Measurements from ENCODE around the gene AP5Z1. TPM values are rescaled to one million over a fixed set of nuclear protein-coding genes. Genes with fewer than 3 reads are reported as not detected.

AP5Z1 gene
- total RNA-seq, 4 donors from 2014 or later = 12.9 to 40.2 (median 14.6) TPM

DNA sequence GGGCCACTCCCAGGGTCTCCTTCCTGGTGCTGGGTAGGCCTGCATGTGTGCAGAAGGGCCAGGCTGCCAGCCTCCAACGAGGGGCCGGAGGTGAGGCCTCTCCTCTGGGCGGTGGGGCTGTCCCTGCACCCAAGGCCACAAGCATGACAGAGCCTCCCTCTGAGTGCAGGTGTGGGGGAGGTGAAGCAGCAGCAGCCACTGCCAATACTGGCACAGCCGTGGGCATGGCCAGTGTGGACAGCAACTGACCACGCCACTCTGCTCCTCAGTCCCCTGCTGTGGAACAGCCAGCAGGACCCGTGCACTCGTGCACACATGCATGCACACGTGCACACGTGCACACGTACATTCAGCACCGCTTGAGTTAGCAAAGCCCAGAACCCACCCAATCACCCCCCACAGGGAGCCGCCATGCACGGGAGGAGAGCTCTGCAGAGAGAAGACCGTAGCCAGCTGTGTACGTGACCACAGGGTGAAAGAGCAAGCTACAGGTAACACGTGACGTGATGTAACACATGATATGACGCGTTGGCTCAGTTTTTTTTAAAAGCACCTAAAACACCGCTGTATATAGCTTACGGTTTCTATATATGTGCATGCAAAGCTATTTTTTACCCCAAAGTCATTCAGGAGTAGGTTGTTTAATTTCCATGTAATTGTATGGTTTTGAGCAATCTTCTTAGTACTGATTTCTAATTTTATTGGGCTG is 63.4 kb downstream of the AP5Z1 start:
- H3K4me3 ChIP-seq = no peak overlapping the region
- no peaks in the 10 kb centered on the region for H3K27me3 ChIP-seq
- TF ChIP-seq, protein P1, sequence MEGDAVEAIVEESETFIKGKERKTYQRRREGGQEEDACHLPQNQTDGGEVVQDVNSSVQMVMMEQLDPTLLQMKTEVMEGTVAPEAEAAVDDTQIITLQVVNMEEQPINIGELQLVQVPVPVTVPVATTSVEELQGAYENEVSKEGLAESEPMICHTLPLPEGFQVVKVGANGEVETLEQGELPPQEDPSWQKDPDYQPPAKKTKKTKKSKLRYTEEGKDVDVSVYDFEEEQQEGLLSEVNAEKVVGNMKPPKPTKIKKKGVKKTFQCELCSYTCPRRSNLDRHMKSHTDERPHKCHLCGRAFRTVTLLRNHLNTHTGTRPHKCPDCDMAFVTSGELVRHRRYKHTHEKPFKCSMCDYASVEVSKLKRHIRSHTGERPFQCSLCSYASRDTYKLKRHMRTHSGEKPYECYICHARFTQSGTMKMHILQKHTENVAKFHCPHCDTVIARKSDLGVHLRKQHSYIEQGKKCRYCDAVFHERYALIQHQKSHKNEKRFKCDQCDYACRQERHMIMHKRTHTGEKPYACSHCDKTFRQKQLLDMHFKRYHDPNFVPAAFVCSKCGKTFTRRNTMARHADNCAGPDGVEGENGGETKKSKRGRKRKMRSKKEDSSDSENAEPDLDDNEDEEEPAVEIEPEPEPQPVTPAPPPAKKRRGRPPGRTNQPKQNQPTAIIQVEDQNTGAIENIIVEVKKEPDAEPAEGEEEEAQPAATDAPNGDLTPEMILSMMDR (IDR thresholded peaks at IDR 0.05) = no peak
- TF ChIP-seq POLR2A (IDR thresholded peaks at IDR 0.05) = no peak
- intact Hi-C loops (cut with DNase I; ENCODE audit: low total_unique reads) = no loop called here
- H3K4me1 ChIP-seq = no peaks in the 10 kb centered on the region
- no peaks in the 10 kb centered on the region for H3K36me3 ChIP-seq
- DNase-seq = no peak
- H3K9me3 ChIP-seq = no peaks in the 10 kb centered on the region
- H3K27ac ChIP-seq = no peak overlapping the region

DNA sequence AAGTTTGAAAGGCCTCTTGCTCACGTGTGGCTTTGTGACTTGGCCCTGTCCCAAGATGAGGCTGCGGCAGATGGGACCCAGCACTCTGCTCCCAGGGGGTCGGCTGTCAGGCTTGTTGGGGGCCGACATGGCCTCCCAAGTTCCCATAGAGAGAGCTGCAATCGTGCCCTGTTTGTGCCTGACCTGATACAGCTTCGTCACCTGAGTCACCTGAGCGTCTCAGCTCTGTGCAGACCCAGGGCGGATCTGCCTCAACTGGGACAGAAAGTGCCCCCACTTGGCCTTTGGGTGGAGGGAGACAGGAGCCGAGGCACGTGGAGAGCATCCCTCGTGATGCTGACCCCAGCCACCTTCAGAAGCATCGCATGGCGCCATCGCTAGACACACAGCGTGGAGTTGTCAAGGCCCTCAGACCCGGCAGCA is 64.7 kb downstream of the AP5Z1 start:
- Histone ChIP-seq H3K9me3 (no peaks in the 10 kb centered on the region), H3K36me3 (no peaks in the 10 kb centered on the region), H3K4me1 (no peaks in the 10 kb centered on the region), H3K27me3 (no peaks in the 10 kb centered on the region), H3K27ac (no peak overlapping the region), H3K4me3 (no peak overlapping the region)
- intact Hi-C loops (cut with DNase I; ENCODE audit: low total_unique reads) = no loop called here
- DNase-seq = no peak
- TF ChIP-seq, protein P1 (IDR thresholded peaks at IDR 0.05) = no peak
- no peak for TF ChIP-seq POLR2A (IDR thresholded peaks at IDR 0.05)

Small RNAs within 50 kb of the gene (microRNA-seq; reads per million reads assigned to microRNA genes)
- not detected for gene MIR4656 (ENCODE audit: borderline microRNAs expressed, borderline replicate concordance)

Small RNAs within 50 kb of the gene (small RNA-seq; reads per million reads assigned to genes)
- gene MIR4656 (not detected), gene RF00019 (not detected)

Other genes with a start within 250 kb of the AP5Z1 start
- 10 to 100 TPM in 3 of 4 donors, 1 to 10 TPM in 1; 9.0 to 64.1 (median 21.5) TPM for gene FOXK1, start 93.3 kb upstream of the AP5Z1 start, total RNA-seq
- gene PAPOLB, start 86.4 kb downstream of the AP5Z1 start, total RNA-seq = 1 to 10 TPM in 1 of 4 donors, under 1 TPM in 2, not detected in 1; 0.24 to 1.6 (median 0.29) TPM
- 10 to 100 TPM in 1 of 4 donors, 1 to 10 TPM in 3; 1.0 to 10.1 (median 6.6) TPM for gene RADIL, start 108.1 kb downstream of the AP5Z1 start, total RNA-seq
- gene MMD2, start 183.6 kb downstream of the AP5Z1 start, total RNA-seq = not detected

Measured in uterus (tissue), 4 donors.